GM12872 (cell line): Measurements from ENCODE around the gene EFS.

Experiments
- TF ChIP-seq, protein P1 (sequence below): IDR thresholded peaks from 3 replicates; pipeline ENCODE4 v1.5.1; 2011; ENCODE audit warnings: low read depth, mild to moderate bottlenecking, low read length, moderate library complexity; ENCODE audit not compliant: insufficient read depth

EFS gene

DNA sequence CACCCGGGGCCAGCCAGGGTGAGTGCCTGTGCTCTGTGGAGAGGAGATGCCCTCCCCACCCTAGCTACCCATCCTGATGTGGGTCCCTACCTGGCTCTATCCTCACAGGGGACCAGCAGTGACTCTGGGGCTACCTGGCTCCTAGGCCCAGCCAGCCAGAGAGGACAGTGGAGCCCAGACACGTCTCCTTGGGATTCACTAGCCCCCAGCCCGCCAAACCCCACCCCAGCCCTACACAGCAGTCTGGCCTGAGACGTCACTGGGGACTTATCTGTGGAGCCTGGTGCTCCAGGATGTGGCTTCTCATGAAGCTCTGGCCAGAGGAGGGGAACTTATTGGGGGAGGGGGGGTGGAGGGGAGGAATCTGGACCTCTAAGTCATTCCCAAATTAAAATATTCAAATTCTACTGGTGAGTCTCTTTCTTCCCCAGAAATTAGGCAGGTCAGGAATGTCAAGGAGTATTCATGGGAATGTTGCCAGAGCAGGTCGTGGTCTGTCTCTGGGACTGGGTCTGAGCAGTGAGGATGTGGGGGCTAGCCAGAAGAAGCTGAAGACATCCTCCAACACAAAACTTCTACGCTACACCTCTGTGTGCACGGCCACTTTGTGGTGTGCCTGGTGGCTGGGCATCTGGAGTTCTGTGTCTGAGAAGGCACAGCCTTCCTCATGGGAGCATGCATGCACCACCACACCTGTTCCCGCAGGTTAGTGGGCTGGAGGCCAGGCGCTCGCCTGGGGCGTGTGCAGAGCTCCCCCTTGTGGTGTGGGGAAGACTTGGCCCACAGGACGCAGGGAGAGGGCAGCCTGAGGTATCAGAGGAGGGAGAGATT, 14.6 kb upstream of the EFS start:
- TF ChIP-seq, protein P1, sequence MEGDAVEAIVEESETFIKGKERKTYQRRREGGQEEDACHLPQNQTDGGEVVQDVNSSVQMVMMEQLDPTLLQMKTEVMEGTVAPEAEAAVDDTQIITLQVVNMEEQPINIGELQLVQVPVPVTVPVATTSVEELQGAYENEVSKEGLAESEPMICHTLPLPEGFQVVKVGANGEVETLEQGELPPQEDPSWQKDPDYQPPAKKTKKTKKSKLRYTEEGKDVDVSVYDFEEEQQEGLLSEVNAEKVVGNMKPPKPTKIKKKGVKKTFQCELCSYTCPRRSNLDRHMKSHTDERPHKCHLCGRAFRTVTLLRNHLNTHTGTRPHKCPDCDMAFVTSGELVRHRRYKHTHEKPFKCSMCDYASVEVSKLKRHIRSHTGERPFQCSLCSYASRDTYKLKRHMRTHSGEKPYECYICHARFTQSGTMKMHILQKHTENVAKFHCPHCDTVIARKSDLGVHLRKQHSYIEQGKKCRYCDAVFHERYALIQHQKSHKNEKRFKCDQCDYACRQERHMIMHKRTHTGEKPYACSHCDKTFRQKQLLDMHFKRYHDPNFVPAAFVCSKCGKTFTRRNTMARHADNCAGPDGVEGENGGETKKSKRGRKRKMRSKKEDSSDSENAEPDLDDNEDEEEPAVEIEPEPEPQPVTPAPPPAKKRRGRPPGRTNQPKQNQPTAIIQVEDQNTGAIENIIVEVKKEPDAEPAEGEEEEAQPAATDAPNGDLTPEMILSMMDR = peak; percentile 95

DNA sequence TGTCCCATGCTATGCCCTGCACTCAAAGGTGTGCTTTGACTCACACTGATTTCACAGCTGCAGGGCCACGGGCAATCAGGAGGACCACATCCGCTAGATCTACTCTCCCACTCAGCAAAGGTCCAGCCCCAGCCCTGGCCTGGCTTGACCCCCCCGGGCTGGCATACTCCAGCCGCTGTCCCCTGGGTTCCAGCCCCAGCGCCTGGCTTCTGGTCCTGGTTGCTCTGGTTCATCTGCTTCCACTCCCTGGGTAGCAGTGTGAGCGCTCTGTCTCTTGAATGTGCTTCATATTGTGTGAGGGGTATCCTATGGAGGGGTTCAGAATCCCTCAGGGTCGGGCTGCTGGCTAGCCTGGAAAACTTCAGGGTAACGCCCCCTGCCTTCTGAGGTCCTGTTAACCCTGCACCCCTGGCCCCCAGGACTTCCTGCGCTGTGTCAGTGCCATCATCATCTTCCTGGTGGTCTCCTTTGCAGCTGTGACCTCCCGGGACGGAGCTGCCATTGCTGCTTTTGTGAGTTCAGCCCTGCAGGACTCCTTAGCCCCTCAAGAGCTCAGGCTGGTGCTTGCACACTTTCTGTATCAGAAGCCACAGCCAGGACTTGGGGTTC, 13.7 kb upstream of the EFS start:
- TF ChIP-seq, protein P1 = no peak

DNA sequence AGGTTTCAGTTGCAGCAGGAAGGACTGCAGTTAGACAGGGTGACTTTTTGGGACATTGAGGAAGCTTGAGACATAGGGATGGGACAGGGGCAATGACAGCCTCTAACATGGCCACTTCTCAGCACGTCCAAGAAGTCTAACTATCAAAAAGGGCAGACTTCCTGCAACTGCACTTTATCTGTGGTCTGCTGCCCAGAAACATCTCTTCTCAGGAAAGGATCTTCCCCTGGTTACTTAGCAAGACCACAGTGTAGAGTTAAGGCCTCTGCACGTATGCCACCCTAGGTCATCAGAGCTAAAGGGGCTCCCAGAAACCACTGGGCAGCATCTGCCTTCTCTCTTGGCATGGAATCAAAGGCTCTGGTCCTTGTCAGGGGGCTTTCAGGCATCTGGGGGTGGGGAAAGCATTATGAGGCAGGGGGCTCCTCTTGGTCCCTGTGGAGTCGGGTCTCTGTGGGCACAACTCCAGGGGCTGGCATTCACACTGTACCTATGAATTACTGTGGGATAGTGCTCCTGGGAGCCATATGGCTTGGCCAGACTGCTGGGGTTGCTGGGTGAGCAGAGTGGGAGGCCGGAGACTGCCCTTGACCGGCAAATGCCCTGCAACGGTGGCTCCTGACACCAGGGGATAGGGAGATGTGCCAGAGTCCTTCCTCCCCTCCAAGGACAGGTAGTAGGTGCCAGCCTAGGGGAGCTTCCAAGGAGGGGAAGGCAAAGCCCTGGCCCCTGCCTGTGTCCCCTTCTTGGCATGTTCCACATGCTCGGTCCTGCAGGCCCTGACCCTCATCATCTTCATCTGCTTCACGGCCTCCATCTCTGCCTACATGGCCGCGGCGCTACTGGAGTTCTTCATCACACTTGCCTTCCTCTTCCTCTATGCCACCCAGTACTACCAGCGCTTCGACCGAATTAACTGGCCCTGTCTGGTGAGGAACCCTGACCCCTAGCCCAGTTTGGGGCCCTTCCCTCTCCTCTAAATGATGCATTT, 12.9 kb upstream of the EFS start:
- TF ChIP-seq, protein P1 = no peak

DNA sequence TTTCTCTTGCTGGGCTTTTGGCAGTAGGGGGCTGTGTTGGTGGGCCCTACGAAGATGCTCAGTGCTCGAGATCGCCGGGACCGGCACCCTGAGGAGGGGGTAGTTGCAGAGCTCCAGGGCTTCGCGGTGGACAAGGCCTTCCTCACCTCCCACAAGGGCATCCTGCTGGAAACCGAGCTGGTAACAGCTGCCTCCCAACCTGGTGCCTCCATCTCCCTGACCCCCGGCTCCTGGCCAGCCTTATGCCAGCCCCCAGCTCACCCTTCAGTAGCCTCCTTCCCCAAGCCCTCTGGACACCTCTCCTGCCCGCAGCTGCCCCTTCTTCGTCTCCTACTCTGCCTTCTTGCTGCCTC, 12.2 kb upstream of the EFS start:
- TF ChIP-seq, protein P1 = no peak

DNA sequence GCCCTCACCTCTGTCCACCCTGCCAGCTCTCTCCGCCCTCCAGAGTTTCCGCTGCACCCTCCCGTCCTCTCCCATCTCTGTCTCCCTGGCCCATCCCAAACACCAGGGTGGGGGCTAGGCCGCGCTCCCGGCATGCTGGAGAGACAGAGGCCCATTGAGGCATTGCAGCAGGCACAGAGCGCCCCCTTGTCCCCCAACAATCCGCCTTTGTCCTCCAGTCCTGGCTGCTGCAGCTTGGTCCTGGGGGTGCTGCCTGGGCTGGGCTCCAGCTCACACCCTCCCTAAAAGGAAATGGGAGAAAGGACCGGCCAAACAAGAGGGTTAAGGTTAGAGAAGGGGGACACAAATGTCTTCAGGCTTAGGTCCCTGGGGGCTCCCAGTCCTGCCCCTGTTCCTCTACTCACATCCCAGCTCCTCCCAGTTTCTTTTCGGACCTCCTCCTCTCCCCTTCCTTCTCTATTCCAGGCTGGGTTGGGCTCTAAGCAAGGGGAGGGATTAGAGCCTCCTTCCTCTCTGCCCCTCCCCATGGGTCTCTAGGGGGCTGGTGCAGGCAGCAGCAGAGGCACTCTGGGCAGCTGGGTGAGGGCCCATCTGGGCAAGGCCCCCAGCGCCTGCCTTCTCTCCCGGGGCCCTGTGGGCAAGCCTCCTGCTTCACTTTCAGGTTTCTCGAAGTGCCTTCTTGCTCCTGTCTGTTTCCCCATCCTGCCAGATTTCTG, 11.7 kb upstream of the EFS start, which contains the start of gene CMTM5:
Gene CMTM5, plus strand, starts transcription at position 565 of the 716 bp plus-strand sequence. CDS start 206 bp downstream, outside the sequence.
- TF ChIP-seq, protein P1 = no peak

DNA sequence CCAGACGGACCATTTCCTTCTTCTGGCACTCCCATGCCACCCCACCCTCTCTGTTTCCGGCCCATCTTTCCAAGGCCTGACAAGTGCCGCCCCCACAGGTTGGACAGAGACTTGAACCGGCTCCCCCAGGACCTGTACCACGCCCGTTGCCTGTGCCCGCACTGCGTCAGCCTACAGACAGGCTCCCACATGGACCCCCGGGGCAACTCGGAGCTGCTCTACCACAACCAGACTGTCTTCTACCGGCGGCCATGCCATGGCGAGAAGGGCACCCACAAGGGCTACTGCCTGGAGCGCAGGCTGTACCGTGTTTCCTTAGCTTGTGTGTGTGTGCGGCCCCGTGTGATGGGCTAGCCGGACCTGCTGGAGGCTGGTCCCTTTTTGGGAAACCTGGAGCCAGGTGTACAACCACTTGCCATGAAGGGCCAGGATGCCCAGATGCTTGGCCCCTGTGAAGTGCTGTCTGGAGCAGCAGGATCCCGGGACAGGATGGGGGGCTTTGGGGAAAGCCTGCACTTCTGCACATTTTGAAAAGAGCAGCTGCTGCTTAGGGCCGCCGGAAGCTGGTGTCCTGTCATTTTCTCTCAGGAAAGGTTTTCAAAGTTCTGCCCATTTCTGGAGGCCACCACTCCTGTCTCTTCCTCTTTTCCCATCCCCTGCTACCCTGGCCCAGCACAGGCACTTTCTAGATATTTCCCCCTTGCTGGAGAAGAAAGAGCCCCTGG, 10.7 kb upstream of the EFS start:
- TF ChIP-seq, protein P1 = no peak
